ENCODE data around the gene KIFC1. TPM values are rescaled to one million over a fixed set of nuclear protein-coding genes. Genes with fewer than 3 reads are reported as not detected.

The KIFC1 gene
- total and polyA plus RNA-seq, 9 of the 15 experiments (the other 6 are each of a cell fraction or from before 2014, with no cell fraction given) = 1.3 to 95.2 (median 76.9) TPM

- TF ChIP-seq, protein P1, sequence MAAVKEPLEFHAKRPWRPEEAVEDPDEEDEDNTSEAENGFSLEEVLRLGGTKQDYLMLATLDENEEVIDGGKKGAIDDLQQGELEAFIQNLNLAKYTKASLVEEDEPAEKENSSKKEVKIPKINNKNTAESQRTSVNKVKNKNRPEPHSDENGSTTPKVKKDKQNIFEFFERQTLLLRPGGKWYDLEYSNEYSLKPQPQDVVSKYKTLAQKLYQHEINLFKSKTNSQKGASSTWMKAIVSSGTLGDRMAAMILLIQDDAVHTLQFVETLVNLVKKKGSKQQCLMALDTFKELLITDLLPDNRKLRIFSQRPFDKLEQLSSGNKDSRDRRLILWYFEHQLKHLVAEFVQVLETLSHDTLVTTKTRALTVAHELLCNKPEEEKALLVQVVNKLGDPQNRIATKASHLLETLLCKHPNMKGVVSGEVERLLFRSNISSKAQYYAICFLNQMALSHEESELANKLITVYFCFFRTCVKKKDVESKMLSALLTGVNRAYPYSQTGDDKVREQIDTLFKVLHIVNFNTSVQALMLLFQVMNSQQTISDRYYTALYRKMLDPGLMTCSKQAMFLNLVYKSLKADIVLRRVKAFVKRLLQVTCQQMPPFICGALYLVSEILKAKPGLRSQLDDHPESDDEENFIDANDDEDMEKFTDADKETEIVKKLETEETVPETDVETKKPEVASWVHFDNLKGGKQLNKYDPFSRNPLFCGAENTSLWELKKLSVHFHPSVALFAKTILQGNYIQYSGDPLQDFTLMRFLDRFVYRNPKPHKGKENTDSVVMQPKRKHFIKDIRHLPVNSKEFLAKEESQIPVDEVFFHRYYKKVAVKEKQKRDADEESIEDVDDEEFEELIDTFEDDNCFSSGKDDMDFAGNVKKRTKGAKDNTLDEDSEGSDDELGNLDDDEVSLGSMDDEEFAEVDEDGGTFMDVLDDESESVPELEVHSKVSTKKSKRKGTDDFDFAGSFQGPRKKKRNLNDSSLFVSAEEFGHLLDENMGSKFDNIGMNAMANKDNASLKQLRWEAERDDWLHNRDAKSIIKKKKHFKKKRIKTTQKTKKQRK (IDR thresholded peaks at IDR 0.05; ENCODE audit: borderline replicate concordance, low read depth, low read length) = no peak
- TF ChIP-seq ZNF639 (CRISPR knock-in tag; conservative IDR thresholded peaks at IDR 0.05 in 1 of 2, IDR thresholded peaks at IDR 0.05 in 1 of 2) (no peak), MLLT1 (IDR thresholded peaks at IDR 0.05) (peak in 1 of 2 experiments; percentile 95; a peak in 2 of 4 replicates), MAFG (tag; conservative IDR thresholded peaks at IDR 0.05) (no peak), PTBP1 (IDR thresholded peaks at IDR 0.05; ENCODE audit: low read depth, low read length) (no peak), CTCF (IDR thresholded peaks at IDR 0.05 in 2 of 3, conservative IDR thresholded peaks at IDR 0.05 in 1 of 3; ENCODE audit: insufficient read depth in 2 of 3, low read depth in 1 of 3, low read length in 3 of 3) (peak; percentile 76 to 81 (median 80)), ZNF518B (CRISPR knock-in tag; IDR thresholded peaks at IDR 0.05) (no peak), ZNF384 (IDR thresholded peaks at IDR 0.05; ENCODE audit: low read depth, low read length) (0 out of 2 replicates have a peak, but pooled peaks have one; percentile 28)
- TF ChIP-seq, protein P2, sequence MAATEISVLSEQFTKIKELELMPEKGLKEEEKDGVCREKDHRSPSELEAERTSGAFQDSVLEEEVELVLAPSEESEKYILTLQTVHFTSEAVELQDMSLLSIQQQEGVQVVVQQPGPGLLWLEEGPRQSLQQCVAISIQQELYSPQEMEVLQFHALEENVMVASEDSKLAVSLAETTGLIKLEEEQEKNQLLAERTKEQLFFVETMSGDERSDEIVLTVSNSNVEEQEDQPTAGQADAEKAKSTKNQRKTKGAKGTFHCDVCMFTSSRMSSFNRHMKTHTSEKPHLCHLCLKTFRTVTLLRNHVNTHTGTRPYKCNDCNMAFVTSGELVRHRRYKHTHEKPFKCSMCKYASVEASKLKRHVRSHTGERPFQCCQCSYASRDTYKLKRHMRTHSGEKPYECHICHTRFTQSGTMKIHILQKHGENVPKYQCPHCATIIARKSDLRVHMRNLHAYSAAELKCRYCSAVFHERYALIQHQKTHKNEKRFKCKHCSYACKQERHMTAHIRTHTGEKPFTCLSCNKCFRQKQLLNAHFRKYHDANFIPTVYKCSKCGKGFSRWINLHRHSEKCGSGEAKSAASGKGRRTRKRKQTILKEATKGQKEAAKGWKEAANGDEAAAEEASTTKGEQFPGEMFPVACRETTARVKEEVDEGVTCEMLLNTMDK (IDR thresholded peaks at IDR 0.05; ENCODE audit: borderline replicate concordance, insufficient read depth, low read depth, low read length, poor library complexity, severe bottlenecking) = no peak
Measured at GRCh38 chr6:33344701-33345697, 46.6 kb upstream of the KIFC1 start (continued).
